GM21737 (cell line): ENCODE results near the gene NEU1.
"Not testable (repeated sequence)": the region's sequence is repeated elsewhere in the genome, so short reads cannot be mapped to it uniquely, and the experiment has no call there.

Experiments used
- ATAC-seq: cut with Tn5 transposase; IDR thresholded peaks from one replicate; pipeline ENCODE4 v1.9.1; 2021; ENCODE audit warnings: mild to moderate bottlenecking, moderate library complexity; ENCODE audit not compliant: unreplicated experiment

The NEU1 gene

DNA sequence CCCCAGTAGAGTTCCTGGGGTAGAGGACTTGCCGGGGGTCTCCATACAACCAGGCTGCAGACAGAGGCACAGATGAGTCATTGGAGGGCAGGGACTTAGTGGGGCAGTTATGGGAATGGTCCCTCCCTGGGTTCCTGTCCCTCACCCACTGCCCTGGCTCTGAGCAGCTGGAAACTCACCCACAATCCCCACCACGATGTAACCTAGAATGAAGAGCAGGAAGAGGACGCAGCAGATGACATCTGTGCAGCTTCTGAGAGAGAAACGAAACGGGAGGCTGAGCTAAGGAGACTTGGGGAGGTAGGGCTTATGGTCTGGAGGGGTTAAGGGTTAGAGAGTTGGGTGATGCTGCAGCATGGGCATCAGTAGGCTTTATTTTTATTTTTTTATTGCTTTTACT, 13.3 kb upstream of the NEU1 start:
- ATAC-seq, result no peak

DNA sequence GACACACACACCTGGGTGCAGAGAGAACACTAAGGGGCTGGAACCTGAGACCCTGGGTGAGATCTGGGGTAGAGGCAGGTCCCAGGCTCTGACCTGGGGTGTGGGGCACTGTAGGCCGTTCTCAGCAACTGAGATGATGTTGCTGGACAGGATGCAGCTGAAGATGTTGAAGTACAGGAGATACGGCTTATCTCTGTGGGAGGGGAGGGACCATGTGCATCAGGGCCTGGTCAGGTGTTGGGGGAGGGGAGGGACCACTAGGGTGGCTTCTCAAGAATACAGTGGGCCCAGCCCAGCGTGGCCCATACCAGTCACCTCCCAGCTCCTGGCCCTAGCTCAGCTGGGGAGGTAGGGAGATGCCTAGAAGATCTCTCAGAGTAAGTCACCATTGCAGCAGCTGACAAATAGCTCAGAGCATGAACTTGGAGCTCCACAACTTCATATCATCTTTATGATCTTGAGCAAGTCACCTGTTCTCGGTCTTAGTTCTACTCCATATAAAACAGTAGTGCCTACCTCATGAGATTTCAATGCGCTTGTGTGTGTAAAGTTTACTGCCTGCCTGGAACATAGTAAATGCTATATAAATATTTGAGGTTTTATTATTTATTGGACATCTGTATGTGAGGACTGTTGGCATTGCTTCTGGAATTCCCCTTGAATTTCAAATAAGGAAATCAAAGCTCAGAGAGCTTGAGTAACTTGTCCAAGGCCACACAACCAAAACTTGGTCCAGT, 12.4 kb upstream of the NEU1 start:
- no peak for ATAC-seq

DNA sequence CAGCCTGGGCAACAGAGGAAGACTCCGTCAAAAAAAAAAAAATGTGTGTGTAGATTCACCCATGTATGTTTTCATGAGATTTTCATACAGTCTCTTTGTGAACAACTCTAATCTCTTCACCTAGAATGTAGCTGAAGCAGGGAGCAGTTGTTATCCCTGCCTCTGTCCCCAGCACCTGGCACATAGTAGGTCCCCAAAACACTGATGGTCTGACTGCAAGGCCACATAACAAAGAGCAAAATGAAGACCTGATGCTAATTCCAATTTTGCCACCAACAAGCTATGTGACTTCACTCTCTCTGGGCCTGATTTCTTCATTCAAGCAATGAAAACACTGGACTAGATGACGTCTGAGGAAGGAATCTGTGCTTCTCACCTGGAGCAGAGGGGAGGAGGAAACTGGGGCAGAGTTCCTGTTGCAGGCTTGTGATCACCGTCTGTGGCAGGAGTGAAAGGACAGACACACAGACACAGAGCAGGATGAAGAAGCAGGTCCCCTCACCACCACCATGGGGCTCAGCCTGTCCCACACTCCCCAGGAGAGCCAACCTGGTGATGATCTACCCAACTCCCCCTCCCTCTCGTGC, 11.6 kb upstream of the NEU1 start:
- ATAC-seq, result no peak

DNA sequence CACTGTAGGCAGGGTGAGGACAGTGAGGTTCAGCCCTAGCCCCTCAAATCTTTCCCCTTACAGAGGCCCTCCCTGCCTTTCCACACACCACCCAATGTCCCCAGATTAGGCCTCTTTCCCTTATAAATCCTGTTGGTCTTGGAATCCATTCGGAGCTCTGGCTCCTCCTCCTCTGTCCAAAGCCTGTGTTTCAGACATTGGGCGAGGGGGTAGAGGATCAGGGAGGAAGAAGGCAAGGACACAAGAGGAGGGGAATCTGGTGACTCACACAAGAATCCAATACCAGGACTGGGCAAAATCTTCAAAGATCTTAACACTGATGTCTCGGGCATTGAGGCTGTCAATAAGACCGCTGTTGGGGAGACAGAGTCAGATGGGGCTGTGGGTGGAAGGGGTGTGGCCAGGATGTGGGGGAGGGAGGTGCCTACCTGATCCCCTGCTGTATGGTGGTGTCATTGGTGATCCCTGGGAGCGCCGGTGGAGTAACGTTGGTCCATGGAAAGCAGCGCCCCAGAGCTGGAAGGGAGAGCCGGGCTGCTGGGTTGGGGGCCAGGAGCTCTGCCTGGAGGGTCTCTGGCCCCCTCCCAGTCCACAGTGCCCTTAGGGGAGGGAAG, 8.5 kb upstream of the NEU1 start:
- ATAC-seq, result no peak

DNA sequence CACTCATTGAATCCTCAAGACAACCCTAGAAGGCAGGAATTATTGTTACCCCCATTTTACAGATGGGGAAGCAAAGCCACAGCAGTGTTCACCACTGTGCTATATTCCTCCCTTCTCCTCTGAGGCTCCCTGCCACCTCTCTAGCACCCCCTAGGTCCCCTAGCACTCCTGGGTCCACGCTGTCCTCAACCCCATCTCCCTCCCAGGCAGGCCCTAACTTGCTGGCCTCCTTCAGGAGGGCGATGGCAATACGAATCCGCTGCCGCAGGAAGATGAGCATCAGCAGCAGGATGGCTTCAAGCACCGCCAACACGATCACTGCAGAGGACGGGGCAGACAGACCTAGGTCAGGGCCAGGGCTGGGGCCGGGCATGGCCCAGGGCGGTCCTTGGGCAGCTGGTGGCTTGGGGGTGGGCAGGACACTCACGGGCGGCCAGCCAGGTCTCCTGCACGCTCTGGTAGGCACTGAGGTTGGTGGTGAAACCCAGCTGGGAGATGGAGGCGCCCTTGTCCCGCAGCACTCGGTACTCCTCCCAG, 7.8 kb upstream of the NEU1 start:
- ATAC-seq, result no peak

DNA sequence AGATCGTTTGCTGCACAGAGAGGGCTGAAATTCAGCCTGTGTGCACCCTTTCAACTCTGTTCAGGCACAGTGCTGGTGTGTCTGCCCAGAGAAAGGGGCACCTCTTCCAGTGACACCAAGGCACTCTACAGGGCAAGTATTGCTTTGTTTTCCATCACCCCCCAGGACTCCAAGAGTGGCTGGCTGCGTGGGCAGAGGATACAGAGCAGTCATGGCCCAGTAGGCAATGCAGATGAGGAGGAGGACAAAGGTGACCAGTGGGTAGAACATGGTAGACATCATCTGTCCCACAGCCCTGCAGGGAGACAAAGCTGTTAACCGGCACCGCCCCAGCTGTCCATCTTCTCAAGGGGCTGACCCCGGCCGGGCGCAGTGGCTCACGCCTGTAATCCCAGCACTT, 6.7 kb upstream of the NEU1 start:
- no peak for ATAC-seq

DNA sequence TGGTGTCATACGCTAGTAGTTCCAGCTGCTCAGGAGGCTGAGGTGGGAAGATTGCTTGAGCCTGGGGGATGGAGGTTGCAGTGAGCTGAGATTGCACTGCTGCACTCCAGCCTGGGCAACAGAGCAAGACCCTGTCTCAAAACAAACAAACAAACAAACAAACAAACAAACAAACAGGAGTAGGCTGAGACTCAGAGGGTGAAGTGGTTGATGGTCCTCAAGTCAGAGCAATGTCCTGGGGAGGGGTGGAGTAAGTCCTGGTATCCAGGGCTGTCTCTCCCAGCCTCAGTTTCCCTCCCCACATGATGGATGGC, 6.0 kb upstream of the NEU1 start:
- ATAC-seq, result not testable (repeated sequence)

DNA sequence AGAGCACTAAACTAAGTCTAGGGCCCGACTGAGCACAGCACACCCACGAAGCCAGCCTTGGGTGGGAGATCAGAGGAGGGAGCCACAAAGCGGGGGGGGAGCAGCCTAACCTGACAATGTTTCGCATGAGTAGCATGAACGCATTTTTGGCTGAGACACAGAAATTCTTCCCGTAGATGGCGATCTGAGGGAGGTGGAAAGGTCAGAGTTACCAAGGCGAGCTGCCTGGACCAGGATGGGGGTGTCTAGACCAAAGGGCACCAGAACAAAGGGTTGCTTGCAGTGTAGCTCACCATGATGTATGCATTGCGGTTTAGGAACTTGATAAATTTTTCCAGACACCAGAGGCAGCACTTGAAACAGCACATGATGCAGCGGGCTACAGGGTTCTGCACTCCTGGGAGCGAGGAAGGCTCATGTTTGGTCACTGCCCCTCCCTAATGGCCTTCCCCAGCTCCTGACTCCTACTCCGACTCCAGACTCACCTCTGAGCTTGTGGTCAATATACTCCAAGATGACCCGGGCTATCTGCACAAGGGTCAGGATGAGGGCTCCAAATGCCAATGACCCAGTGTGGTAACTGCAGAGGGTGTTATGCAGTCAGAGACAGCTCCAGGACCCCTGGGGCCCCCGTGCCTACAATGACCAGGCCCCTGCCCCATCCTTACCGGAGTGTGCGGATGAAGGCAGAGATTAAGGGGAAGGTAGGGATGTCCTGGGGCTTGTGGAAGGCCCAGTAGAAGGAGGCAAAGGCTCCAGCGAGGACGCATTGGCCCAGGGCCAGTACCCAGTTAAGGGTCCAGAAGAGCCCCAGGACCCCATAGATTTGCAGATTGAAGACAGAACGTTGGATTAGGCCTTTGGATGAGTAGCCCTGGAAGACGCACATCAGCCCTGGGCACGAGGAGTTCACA, 2.8 kb upstream of the NEU1 start:
- ATAC-seq, result no peak

DNA sequence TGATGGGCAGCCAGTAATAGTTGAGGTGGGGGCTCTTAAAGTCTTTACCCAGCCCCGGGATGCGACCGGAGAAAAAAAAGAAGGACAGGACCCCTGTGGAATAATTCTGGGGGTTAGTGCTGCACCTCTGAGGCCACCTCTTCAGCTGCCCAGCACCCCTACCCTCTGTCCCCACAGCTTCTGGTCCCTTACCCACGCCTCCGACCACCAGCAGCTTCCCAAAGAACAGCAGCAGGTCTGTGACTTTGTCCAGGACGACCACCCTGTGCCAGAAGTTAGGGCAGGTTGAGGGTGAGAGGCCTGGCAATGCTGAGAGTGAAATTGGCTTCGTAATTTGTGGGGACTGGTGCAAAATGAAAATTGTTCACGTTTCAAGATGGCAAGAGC, 2.2 kb upstream of the NEU1 start:
- ATAC-seq, result no peak

DNA sequence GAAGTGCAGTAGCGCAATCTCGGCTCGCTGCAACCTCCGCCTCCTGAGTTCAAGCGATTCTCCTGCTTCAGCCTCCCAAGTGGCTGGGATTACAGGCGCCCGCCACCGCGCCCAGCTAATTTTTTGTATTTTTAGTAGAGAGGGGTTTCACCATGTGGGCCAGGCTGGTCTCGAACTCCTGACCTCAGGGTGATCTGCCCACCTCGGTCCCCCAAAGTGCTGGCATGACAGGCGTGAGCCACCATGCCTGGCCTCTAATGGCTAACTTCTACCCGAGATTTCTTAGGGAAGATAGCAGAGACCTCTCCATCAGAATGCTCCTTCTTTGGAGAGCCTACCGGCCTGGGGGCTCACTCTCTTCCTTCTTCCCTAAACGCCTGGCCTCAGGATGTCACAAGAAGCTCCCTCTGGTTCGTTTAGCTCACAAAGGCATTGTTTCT, 1.5 kb upstream of the NEU1 start:
- not testable (repeated sequence) for ATAC-seq

DNA sequence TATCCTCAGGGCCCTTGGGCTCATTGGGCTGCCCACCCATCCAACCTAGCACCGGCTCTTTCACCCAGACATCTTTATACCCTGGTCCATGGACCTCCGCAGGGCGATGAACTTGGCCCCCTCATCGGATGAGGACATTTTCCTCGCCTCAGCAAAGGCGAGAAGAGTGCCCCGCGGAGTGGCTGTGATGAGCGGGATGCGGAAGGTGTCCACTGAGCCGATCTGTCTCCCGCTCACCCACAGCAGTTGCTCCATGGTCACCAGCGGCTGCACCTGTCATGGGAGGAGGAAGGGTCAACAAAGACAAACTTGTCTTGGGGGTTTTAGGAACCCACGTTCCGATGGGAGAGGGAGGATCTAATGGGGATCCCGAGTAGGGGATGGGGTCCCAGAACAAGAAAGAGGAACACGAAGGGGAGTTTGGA, 690 bp downstream of the NEU1 start:
- no peak for ATAC-seq

DNA sequence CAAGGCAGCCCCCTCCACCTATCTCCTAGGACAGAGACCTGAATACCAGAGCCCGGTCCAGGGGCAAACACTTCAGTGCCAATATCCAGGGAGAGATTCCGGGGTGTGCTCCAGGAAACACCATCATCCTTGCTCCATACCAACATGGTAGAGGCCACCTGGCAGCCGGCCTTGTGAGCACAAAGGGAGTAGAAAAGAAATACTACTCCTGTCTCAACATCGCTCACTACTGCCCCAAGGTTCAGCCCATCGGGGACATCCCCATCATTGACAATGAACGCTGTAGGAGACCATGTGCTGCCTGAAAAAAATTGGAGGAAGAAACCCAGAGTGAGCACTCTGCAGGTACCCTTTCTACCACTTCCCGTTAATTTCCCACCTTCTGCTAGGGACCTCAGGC, 1.5 kb downstream of the NEU1 start:
- no peak for ATAC-seq

DNA sequence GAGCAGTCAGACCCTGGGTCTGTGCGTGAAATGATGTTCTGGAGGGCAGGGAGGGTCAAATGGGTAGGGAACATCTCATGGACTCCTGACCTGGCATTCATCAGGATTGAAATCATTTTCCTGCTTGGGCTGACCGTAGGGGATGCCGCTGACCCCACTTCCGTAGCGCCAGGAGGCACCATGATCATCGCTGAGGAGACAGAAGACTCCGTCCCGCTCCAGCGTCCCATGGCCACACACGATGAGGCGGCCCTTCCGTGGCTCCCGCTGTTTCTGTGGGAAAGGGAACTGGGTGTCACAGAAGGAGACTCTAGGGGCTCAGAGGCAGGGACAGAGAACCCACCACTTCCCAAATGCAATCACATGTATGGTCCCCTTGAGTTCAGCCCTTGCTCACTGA, 2.3 kb downstream of the NEU1 start:
- no peak for ATAC-seq

DNA sequence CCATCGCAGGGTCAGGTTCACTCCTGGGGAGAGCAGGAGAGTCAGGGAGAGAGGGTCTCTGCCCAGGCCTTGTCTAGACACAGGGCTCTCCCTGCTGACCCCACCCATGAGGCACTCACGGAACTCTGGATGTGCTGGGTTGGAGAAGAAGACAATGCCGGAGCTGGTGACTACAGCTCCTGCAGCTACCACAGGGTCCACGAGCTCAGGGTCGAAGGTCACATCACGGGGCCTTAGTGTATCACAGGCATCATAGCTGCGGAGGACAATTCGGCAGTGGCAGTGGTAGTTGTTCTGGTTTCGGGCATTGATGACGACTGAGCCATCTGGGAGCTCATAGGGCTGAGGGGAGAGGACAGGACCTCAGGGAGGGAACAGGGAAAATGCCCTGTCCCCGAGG, 2.7 kb downstream of the NEU1 start:
- ATAC-seq, result no peak

DNA sequence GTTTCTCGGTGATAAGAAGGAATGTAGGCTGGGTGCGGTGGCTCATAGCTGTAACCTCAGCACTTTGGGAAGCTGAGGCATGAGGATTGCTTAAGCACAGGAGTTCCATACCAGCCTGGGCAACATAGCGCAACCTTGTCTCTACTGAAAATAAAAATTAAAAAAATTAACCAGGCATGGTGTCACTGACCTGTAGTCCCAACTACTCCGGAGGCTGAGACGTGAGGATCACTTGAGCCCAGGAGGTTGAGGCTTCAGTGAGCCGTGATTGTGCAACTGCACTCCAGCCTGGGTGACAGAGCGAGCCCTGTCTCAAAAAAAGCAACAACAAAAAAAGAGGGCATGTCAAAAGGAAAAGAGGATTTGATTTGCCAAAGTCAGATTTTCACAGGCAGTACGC, 3.9 kb downstream of the NEU1 start:
- ATAC-seq, result no peak

DNA sequence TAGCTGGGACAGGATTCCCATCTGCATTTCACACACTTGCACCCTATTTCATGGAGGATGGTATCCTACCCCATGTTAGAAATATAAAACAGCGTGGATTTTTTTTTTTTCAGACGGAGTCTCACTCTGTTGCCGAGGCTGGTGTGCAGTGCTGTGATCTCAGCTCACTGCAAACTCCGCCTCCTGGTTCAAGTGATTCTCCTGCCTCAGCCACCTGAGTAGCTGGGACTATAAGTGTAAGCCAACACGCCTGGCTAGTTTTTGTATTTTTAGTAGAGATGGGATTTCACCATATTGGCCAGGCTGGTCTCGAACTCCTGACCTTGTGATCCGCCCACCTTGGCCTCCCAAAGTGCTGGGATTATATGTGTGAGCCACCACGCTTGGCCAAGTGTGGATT, 4.8 kb downstream of the NEU1 start:
- ATAC-seq, result not testable (repeated sequence)

DNA sequence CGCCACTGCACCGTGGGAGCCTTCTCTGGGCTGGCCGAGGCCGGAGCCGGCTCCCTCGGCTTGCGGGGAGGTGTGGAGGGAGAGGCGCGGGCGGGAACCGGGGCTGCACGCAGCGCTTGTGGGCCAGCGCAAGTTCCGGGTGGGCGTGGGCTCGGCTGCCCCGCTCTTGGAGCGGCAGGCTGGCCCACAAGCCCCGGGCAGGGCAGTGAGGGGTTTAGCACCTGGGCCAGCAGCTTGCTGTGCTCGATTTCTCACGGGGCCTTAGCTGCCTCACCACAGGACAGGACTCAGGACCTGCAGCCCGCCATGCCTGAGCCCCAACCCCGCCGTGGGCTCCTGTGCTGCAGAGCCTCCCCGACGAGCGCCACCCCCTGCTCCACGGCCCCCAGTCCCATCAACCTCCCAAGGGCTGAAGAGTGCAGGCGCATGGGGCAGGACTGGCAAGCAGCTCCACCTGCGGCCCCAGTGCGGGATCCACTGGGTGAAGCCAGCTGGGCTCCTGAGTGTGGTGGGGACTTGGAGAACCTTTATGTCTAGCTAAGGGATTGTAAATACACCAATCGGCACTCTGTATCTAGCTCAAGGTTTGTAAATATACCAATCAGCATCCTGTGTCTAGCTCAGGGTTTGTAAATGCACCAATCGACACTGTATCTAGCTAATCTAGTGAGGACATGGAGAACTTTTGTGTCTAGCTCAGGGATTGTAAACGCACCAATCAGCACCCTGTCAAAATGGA, 10.5 kb downstream of the NEU1 start:
- not testable (repeated sequence) for ATAC-seq

DNA sequence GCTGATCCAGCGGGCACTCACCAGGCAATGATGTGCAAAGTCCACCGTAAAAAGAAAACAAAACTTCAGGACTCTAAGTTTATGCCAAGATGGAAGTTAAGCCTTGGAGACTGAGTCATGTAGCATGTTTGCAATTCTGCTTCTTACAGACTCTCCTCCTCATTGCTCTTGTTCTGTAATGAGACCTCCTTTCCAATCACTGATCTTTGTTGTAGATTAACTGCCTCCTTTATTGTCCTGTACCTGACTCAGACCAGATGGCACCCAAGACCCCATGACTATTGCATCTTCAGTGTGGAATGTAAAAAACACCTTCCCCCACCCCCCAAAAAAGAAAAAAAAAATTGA, 11.2 kb downstream of the NEU1 start:
- ATAC-seq, result no peak

DNA sequence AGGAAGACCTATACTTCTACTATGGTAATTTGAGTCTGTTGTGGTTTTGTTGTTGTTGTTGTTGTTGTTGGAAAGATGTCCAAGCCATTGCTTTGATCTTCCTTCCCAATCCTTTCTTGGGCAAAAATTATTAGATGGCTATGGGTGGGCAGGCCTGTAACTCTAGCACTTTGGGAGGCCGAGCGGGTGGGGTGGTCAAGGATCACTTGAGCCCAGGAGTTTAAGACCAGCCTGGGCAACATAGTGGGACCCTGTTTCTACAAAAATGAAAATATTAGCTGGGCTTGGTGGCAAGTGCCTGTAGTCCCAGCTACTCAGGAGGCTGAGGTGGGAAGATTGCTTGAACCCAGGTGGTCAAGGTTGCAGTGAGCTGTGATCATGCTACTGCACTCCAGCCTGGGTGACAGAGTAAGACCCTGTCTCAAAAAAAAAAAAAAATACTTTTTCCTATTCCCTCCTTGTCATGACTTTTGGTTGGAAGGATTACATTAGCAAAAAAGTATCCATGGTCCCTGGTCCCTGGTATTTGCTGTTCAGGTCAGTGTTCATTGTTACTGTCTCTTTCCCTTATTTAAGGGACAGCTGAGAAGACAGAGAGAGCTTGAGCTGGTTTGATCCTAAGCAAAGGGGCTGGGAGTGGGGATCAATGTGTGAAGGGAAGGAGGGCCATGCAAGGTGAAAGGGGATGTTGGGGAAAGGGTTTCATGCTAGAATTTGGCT, 11.7 kb downstream of the NEU1 start:
- no peak for ATAC-seq
